ENCODE data around the gene BACE1-AS.

The BACE1-AS gene

DNA sequence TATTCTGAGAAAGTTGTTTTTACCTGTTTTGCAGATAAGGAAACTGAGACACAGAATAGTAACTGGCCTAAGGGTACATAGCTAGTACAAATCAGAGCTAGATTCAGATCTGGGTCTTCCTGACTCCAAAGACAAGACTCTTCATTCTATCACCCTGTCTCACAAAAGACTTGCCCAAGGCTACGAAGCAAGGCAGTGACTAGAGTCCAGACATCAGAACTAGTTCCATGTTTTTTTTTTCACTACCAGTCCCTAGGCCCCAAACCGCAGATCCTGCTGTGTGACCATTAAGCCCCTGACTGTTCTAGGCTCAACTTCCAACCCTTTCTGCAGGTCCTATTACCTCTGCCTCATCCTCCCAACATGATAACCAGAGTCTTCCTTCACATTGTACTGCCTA lies 1.5 kb downstream of the BACE1-AS start:
- DNase-seq (ENCODE audit: low read depth), result no peak

DNA sequence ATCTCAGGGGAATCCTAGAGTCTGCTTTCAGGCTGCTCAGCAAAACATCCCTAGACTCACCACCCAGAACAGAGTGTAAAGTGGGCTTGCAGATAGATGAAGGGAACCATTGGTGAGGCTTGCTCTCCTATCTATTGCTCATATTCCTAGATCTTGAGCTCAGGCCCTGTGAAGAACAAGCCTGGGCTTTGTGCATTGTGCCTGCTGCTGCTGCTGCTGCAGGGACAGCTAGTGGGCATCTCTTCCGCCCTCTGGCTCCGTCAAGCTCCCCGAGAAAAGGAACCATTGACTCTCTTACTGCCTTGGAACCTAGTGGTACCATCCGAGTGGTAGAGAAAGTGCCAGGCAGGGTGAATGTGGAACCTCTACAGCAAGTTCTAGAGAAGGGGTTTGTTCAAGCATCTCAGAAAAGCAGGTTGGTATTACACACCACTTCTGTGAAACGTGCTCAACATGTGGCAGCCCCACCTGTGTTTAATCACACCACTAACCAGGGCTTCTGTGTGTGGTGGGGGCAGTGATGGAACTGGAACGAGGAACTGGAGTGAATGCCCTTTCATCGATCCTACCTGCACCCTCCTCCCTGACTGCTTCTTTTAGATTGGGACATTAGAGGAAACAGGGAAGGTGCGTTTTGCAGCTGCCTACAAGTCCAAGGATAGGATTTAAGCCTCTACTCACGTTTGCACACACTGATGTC lies 4.4 kb downstream of the BACE1-AS start:
- no peak for DNase-seq (ENCODE audit: low read depth)

- DNase-seq (ENCODE audit: low read depth), result no peak
Measured at GRCh38 chr11:117296881-117297280, 5.7 kb downstream of the BACE1-AS start.

GRCh38 chr11:117298195-117298594 lies 7.0 kb downstream of the BACE1-AS start:
- no peak for DNase-seq (ENCODE audit: low read depth)

GRCh38 chr11:117299351-117300282 lies 8.5 kb downstream of the BACE1-AS start:
- DNase-seq (ENCODE audit: low read depth), result no peak

DNA sequence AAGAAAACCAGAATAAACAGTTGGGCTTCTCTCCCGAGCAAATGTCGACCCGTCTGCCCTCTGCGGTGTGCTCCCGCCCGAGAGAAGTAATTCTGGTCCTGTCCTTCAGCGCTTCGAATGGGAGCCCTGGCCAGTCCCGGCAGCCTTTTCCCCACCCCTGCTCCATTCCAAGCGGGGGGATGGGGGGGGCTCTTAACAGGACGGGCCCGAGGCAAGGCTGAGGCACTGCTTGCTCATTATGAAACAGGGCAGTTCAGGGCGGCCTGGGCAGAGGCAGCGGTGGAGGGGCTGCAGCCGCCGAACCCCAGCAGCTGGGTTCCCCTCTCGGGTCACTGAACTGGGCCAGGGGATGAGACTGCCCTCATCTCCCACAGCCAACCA lies 9.1 kb downstream of the BACE1-AS start:
- no peak for DNase-seq (ENCODE audit: low read depth)

- DNase-seq (ENCODE audit: low read depth), result no peak
Measured at GRCh38 chr11:117300773-117301172, 9.6 kb downstream of the BACE1-AS start.

DNA sequence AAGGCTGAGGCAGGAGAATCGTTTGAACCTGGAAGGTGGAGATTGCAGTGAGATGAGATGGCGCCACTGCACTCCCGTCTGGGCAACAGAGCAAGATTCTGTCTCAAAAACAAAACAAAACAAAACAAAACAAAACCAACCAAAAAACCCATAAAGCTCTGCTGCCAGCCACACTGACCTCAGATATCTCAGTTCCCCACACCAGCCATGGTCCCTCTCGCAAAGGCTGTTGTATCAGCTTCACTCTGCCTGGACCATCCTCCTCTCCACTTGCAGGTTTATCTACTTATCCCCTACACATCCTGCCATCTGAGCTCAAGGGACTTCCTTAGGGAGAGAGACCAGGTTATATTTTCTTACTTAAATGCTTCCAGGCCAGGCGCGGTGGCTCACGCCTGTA lies 11.1 kb downstream of the BACE1-AS start:
- DNase-seq (ENCODE audit: low read depth), result no peak

DNA sequence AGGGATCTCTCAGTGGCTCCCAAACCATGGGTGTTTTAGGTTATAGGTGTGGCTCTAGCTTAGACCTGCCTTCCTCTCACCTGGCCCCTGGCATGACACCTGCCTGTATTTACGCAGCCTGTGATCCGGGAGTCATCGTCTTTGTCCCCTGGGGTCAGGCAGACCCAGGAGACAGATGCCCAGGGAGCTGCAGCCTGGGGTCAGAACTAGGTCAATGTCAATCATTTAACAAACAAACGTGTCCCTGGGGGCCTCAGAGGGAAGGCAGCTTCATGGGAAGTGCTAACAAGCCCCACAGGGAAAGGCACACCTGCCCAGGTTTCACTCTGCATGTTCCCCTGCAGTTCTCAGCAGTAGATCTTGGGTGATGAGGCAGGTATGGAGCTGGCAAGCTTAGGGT lies 12.0 kb downstream of the BACE1-AS start:
- DNase-seq (ENCODE audit: low read depth), result no peak

- DNase-seq (ENCODE audit: low read depth), result no peak
Measured at GRCh38 chr11:117303646-117304315, 12.6 kb downstream of the BACE1-AS start.

DNA sequence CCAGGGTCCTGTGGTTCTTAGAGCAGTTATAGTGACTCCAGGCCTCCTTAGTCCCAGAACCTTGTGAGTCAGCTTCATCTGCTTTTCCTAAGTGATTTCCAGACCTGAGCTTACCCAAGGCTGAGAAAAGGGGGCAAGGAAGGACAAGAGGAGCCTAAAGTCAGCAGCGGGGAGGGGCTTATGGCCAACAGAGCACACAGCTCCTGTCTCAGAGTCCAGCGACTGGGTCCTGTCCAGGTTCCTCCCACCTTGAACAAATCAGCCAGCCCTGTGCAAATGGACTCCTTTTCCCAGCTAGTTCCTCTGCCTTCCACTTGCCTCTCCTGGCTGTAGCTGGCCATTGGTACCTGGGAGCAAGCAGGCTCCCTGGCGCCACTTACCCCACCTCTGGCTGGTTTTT lies 14.0 kb downstream of the BACE1-AS start:
- no peak for DNase-seq (ENCODE audit: low read depth)

- DNase-seq (ENCODE audit: low read depth), result no peak
Measured at GRCh38 chr11:117309310-117309709, 18.2 kb downstream of the BACE1-AS start.

DNA sequence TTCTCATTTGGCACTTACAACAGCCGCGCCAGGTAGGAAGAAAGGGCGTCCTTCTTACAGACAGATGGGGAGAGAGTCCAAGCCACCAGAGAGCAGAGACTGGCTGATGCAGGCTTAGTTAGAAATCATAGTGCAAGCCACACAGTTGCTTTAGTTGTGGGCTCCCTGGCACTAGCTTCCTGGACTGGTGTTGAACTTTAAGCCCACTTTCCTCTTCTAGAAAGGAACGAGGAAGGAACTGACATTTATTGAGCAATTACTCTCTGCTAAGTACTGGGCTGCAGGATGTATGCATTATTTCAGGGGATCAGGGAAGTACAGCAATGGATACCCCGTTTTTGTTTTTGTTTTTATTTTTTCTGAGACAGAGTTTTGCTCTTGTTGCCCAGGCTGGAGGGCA lies 21.9 kb downstream of the BACE1-AS start:
- no peak for DNase-seq (ENCODE audit: low read depth)

GRCh38 chr11:117313828-117314768 lies 23.0 kb downstream of the BACE1-AS start:
- no peak for DNase-seq (ENCODE audit: low read depth)

DNA sequence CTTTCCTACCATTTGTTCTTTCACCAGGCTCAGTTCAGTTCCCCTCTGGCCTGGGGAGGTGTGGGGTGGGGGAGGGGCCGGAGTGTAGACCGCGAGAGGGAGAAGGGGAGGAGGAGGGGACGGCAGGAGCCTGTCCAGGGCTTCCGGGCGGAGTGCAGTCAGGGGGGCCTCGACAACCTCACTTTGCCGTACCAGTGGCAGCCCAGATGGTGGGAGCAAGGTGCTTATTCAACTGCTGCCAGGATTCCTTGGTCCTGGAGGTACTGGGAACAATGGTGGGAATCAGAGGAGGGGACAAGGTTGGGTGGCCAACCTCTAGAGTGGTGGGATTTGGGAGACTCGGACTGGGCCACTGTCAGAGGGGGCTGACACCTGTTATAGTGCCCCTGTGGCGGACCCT lies 23.7 kb downstream of the BACE1-AS start:
- no peak for DNase-seq (ENCODE audit: low read depth)

DNA sequence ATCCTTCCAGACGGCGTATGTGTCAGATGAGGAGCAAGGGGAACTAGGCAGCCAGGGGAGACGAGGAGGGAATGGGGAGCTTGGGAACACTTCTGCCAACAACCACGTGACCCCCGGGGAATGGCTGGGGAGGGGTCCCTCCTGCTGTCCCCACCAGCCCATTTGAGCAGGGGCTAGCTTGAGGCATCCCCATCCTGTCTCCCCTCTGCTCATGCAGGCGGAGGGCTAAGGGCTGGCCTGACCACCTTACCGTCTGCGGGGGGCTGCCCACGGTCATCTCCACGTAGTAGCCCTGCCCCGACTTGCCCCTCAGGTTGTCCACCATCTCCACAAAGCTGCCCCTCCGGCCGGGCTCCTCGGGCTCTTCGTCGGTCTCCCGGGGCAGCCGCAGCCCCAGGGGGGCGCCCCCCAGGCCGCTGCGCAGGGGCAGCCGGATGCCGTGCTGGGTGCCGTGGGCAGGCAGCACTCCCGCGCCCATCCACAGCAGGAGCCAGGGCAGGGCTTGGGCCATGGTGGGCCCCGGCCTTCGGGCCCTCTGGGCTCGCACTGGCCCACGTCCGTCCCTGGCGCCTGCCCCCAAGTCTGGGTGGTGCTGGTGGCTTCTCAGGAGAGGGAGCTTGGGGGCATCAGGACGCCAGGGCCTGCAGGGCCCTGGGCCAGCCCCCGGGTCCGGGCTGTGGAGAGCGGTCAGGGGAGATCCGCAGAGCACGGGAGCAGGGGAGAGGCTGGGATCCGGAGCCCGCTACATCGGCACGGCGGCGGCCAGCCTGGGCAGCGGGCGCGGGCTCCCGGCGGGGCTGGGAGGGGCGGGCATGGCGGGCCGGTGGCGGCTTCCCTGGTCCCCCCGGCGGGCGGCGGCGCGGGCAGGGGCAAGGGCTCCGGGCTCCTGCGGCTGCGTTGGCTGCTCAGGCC lies 24.4 kb downstream of the BACE1-AS start:
- DNase-seq (ENCODE audit: low read depth), result no peak

DNA sequence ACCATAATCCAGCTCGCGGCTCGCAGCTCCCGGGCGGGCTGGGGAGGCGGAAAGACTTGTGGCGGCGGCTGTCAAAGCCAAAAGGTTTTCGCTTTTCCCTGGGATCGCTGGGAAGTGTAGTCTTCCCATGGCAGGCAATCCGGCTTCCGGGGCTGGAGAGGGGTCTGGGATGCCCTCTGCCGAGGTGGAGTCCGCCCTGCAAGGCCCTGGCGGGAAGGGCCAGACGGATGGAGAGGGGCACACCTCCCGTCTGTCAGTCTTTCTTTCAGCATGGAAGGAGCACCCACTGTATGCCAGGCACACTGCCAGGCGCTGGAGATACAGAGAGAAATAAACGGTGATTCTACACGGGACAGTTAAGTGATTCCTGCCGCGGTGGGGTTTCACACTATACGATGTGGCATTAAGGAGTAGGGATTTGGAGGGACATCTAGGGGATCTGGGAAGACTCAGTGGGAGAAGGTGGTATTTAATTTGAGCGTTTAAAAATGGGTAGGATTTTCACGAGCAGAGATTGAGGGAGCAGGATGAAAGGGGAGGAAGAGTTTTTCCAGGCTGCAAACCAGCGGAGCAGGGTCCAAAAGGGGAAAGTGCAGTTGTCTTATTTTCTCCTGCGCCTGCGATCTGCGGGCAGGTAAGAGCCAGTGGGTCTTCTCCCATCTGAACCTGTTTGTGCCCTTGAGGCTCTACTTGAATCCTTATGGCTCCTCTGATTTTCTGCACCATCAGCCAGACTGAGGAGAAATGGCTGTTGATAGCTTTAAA lies 25.2 kb downstream of the BACE1-AS start, which contains the start of gene BACE1:
BACE1 (minus strand) TSS at position 60 of the 765 bp plus-strand sequence. CDS start 461 bp downstream, outside the sequence.
- DNase-seq (ENCODE audit: low read depth), result peak; percentile 52

GRCh38 chr11:117318738-117319137 lies 27.6 kb downstream of the BACE1-AS start:
- no peak for DNase-seq (ENCODE audit: low read depth)

DNA sequence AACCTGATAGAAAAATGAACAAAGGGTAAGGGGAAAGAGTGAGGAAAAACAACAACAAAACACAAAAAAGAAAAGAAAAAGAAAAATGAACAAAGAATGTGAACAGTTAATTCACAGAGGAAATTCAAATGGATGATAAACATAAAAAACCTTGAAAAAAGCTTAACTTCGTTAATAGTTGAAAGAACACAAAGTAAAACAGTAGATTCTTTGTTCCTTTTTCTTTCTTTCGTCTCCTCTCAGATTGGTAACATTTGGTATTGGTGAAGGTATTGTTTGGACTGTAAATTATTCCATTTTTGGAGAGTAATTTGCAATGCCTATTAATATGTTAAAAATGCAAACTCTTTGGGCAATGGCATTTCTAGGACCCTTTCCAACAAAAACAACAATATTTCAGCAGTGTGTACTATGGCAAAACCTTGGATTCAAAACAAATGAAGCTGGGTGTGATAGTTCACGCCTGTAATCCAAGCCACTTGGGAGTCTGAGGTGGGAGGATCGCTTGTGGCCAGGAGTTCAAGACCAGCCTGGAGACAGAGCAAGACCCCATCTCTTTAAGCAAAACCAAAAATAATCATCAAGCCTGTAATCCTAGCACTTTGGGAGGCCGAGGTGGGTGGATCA lies 28.2 kb downstream of the BACE1-AS start:
- no peak for DNase-seq (ENCODE audit: low read depth)

Data from GM04504 (cell line).